K562 (cell line): ENCODE results near the gene AGRP. TPM values are rescaled to one million over a fixed set of nuclear protein-coding genes. Genes with fewer than 3 reads are reported as not detected.

Experiments used
- ATF6 ChIP-seq: sonication (generic); formaldehyde crosslinking; IDR thresholded peaks from 2 replicates; pipeline ENCODE4 v1.4.0; 2020; ENCODE audit warnings: mild to moderate bottlenecking, missing genetic modification reagents
- BACH1 ChIP-seq: fragments of 200-800 bp; sonication (Bioruptor generic); IDR thresholded peaks from 2 replicates; pipeline ENCODE4 v1.6.1; 2016; ENCODE audit warnings: missing genetic modification characterization, missing compliant biosample characterization
- CBFA2T2 ChIP-seq: fragments of 450-650 bp; conservative IDR thresholded peaks from 2 replicates; pipeline ENCODE4 v1.6.1; 2017; ENCODE audit warnings: mild to moderate bottlenecking
- CBX5 ChIP-seq: IDR thresholded peaks from 2 replicates; pipeline ENCODE4 v1.6.1; 2014; ENCODE audit warnings: low read depth, borderline replicate concordance
- CHD2 ChIP-seq: IDR thresholded peaks from 2 replicates; pipeline ENCODE4 v1.6.1; 2011; ENCODE audit warnings: low read depth, low read length
- CTCF ChIP-seq, 3 experiments: IDR thresholded peaks in 2 of 3; conservative IDR thresholded peaks in 1 of 3; 2 replicates each; pipeline ENCODE4 v1.5.1; 2011 to 2012; ENCODE audit warnings: low read length in 3 of 3, mild to moderate bottlenecking in 3 of 3, control low read depth in 2 of 3, improper control_type of control experiment in 1 of 3, inconsistent platforms in 1 of 3, low read depth in 1 of 3, mixed read lengths in 1 of 3, moderate library complexity in 1 of 3; ENCODE audit not compliant: insufficient read depth in 2 of 3
- CXXC5 ChIP-seq: fragments of 250-450 bp; sonication (Bioruptor Pico); IDR thresholded peaks from 2 replicates; pipeline ENCODE4 v1.8.0; 2022; ENCODE audit warnings: inconsistent platforms, mild to moderate bottlenecking, moderate library complexity
- ETV5 ChIP-seq: sonication (generic); formaldehyde crosslinking; IDR thresholded peaks from 2 replicates; pipeline ENCODE4 v1.4.0; 2020; ENCODE audit warnings: low read depth, mild to moderate bottlenecking, missing genetic modification reagents
- FOSL1 ChIP-seq: fragments of 200-800 bp; sonication (Bioruptor generic); conservative IDR thresholded peaks from 2 replicates; pipeline ENCODE4 v1.6.1; 2016; ENCODE audit warnings: missing genetic modification characterization, missing compliant biosample characterization
- KDM4B ChIP-seq, 2 experiments: fragments of 450-650 bp in 1 of 2; sonication (generic) in 1 of 2; IDR thresholded peaks; 2 replicates each; pipeline ENCODE4 v1.6.1; 2016 to 2017; ENCODE audit warnings: borderline replicate concordance in 2 of 2, antibody characterized with exemption in 1 of 2, low read depth in 1 of 2, mild to moderate bottlenecking in 1 of 2
- KDM5B ChIP-seq: fragments of 200-600 bp; sonication (generic); IDR thresholded peaks from 2 replicates; pipeline ENCODE4 v1.6.1; 2012; ENCODE audit warnings: low read depth, mild to moderate bottlenecking, moderate library complexity, low read length, control low read depth, inconsistent platforms; ENCODE audit not compliant: insufficient replicate concordance
- LARP7 ChIP-seq: fragments of 450-650 bp; IDR thresholded peaks from 2 replicates; pipeline ENCODE4 v1.6.1; 2016
- NFRKB ChIP-seq: fragments of 450-650 bp; IDR thresholded peaks from 2 replicates; pipeline ENCODE4 v1.6.1; 2016; ENCODE audit warnings: low read depth
- POLR2H ChIP-seq: IDR thresholded peaks from 2 replicates; pipeline ENCODE4 v1.6.1; 2016; ENCODE audit warnings: missing genetic modification characterization, low read depth, mild to moderate bottlenecking, control low read depth, missing compliant biosample characterization, moderate library complexity
- SIN3B ChIP-seq: fragments of 450-650 bp; IDR thresholded peaks from 2 replicates; pipeline ENCODE4 v1.6.1; 2017; ENCODE audit warnings: low read depth, mild to moderate bottlenecking, moderate library complexity
- ZBTB33 ChIP-seq: sonication (generic); formaldehyde crosslinking; IDR thresholded peaks from 2 replicates; pipeline ENCODE4 v1.8.1; 2023; ENCODE audit warnings: mild to moderate bottlenecking, missing genetic modification reagents
- ZEB2 ChIP-seq: fragments of 450-650 bp; IDR thresholded peaks from 2 replicates; pipeline ENCODE4 v1.6.1; 2016
- polyA plus RNA-seq, 8 experiments: library from polyadenylated mRNA; depleted of rRNA in 4 of 8; stranded (reverse) in 5 of 8; unstranded in 3 of 8; fragments of >200 nt; fragmentation: Nextera tagmentation in 2 of 8; fragmentation: Illumina TruSeq in 1 of 8; extraction: Ambion mirVana in 2 of 8; extraction: Trizol in 1 of 8; gene quantifications; 2 replicates each; pipeline versions ENCODE4 v1.2.1 to v1.2.3, GENCODE V29; 2011 to 2014; ENCODE audit warnings: inconsistent platforms in 1 of 8, missing spikeins in 1 of 8
- total RNA-seq, 7 experiments: library from RNA; depleted of rRNA in 6 of 7; stranded (reverse); fragments of >200 nt in 6 of 7; fragmentation: Illumina TruSeq in 2 of 7; extraction: Trizol in 2 of 7; gene quantifications; 2 replicates each; pipeline versions ENCODE4 v1.2.1 to v1.2.3, GENCODE V29; 2011 to 2021; ENCODE audit warnings: low replicate concordance in 1 of 7
- TF ChIP-seq, protein P1 (sequence below): sonication (generic); formaldehyde crosslinking; IDR thresholded peaks from 2 replicates; pipeline ENCODE4 v1.9.0; 2022; ENCODE audit warnings: mild to moderate bottlenecking, missing genetic modification reagents
- TF ChIP-seq, protein P2 (sequence below): fragments of 450-650 bp; IDR thresholded peaks from 2 replicates; pipeline ENCODE4 v1.6.1; 2017; ENCODE audit warnings: mild to moderate bottlenecking, moderate library complexity

AGRP gene
- total and polyA plus RNA-seq, 9 of the 15 experiments (the other 6 are each of a cell fraction or from before 2014, with no cell fraction given) = not detected

GRCh38 chr16:67480833-67481560, 2.4 kb downstream of the AGRP start, which contains the start of gene ATP6V0D1 (continued):
- TF ChIP-seq ZBTB33 (CRISPR knock-in tag) (peak; percentile 45; the same call in 1 of the 2 replicates), CXXC5 (CRISPR knock-in tag) (peak; percentile 100), BACH1 (no peak), CBFA2T2 (peak; percentile 99), FOSL1 (peak; percentile 48), POLR2H (peak; percentile 63), LARP7 (no peak), CBX5 (no peak), ATF6 (CRISPR knock-in tag) (0 out of 2 replicates have a peak, but pooled peaks have one; percentile 54), SIN3B (peak; percentile 96), KDM5B (peak; percentile 61), CHD2 (no peak), ZEB2 (0 out of 2 replicates have a peak, but pooled peaks have one; percentile 59), KDM4B (IDR thresholded peaks at IDR 0.05; ENCODE audit: borderline replicate concordance in 2 of 2, low read depth in 1 of 2) (peak in 1 of 2 experiments; percentile 81; a peak in 2 of 4 replicates), CTCF (IDR thresholded peaks at IDR 0.05 in 2 of 3, conservative IDR thresholded peaks at IDR 0.05 in 1 of 3; ENCODE audit: insufficient read depth in 2 of 3, low read depth in 1 of 3, low read length in 3 of 3) (peak; percentile 90 to 98 (median 93)), NFRKB (no peak), ETV5 (CRISPR knock-in tag) (peak; percentile 67; the same call in 1 of the 2 replicates)
- TF ChIP-seq, protein P1, sequence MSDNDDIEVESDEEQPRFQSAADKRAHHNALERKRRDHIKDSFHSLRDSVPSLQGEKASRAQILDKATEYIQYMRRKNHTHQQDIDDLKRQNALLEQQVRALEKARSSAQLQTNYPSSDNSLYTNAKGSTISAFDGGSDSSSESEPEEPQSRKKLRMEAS (CRISPR knock-in tag) = peak; percentile 96
- TF ChIP-seq, protein P2, sequence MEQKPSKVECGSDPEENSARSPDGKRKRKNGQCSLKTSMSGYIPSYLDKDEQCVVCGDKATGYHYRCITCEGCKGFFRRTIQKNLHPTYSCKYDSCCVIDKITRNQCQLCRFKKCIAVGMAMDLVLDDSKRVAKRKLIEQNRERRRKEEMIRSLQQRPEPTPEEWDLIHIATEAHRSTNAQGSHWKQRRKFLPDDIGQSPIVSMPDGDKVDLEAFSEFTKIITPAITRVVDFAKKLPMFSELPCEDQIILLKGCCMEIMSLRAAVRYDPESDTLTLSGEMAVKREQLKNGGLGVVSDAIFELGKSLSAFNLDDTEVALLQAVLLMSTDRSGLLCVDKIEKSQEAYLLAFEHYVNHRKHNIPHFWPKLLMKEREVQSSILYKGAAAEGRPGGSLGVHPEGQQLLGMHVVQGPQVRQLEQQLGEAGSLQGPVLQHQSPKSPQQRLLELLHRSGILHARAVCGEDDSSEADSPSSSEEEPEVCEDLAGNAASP = no peak
